Measurements from ENCODE around the gene ID1.

The ID1 gene

GRCh38 chr20:31630187-31630790, 25.2 kb downstream of the ID1 start:
- no peak for TF ChIP-seq ZNF274 (IDR thresholded peaks at IDR 0.05; ENCODE audit: low read depth, low read length)
- no peak for TF ChIP-seq SUZ12 (IDR thresholded peaks at IDR 0.05; ENCODE audit: extremely low read depth, insufficient read depth, insufficient read length)
- TF ChIP-seq YY1 (IDR thresholded peaks at IDR 0.05; ENCODE audit: insufficient read depth, insufficient read length) = no peak
- no peaks in the 10 kb centered on the region for H3K4me1 ChIP-seq (ENCODE audit: insufficient read depth, insufficient read length)
- H3K9me3 ChIP-seq (ENCODE audit: insufficient read depth, low read length) = no peaks in the 10 kb centered on the region
- H3K4me3 ChIP-seq (ENCODE audit: insufficient read length, low read depth) = no peak overlapping the region
- no peaks in the 10 kb centered on the region for H3K27me3 ChIP-seq (ENCODE audit: insufficient read depth, insufficient read length)
- no peak overlapping the region for H3K9ac ChIP-seq (ENCODE audit: insufficient read length, low read depth)
- DNase-seq (ENCODE audit: low read depth, low spot score) = no peak
- no peaks in the 10 kb centered on the region for H3K36me3 ChIP-seq (ENCODE audit: insufficient read depth, insufficient read length, low read length)

- Histone ChIP-seq H3K4me3 (ENCODE audit: insufficient read length, low read depth) (no peak overlapping the region), H3K27me3 (ENCODE audit: insufficient read depth, insufficient read length) (no peaks in the 10 kb centered on the region), H3K9ac (ENCODE audit: insufficient read length, low read depth) (no peak overlapping the region), H3K4me1 (ENCODE audit: insufficient read depth, insufficient read length) (peaks cover 2% of the 10 kb centered on the region), H3K9me3 (ENCODE audit: insufficient read depth, low read length) (no peaks in the 10 kb centered on the region), H3K36me3 (ENCODE audit: insufficient read depth, insufficient read length, low read length) (no peaks in the 10 kb centered on the region)
- TF ChIP-seq SUZ12 (IDR thresholded peaks at IDR 0.05; ENCODE audit: extremely low read depth, insufficient read depth, insufficient read length) = no peak
- no peak for TF ChIP-seq YY1 (IDR thresholded peaks at IDR 0.05; ENCODE audit: insufficient read depth, insufficient read length)
- TF ChIP-seq ZNF274 (IDR thresholded peaks at IDR 0.05; ENCODE audit: low read depth, low read length) = no peak
- DNase-seq (ENCODE audit: low read depth, low spot score) = no peak
Measured at GRCh38 chr20:31632548-31633338, 27.7 kb downstream of the ID1 start.

DNA sequence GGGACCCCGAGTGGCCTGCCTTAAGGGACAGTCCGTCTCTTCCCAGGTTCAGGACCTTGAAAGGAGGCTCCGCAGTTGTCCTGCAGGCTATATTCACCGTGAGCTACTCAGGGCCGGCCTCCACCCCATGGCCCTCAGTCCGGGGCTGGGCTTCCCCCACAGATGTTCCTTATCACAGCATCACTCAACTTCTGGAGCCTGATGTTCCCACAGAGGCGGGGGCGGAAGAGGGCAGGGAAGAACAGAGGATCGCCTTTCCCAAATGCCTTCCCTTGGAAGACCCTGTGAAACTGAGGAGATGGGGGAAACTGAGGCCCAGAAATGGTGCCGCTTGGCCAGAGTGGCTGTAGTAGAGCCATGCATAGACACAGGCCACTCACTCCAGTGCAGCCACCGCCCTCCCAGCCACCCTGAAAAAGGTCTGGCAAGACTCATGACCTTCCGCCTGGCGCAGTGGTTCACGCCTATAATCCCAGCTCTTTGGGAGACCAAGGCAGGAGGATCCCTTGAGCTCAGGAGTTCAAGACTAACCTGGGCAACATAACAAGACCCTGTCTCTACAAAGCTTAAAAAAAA, 28.3 kb downstream of the ID1 start:
- Histone ChIP-seq H3K36me3 (ENCODE audit: insufficient read depth, insufficient read length, low read length) (no peaks in the 10 kb centered on the region), H3K4me3 (ENCODE audit: insufficient read length, low read depth) (no peak overlapping the region), H3K9ac (ENCODE audit: insufficient read length, low read depth) (no peak overlapping the region), H3K27me3 (ENCODE audit: insufficient read depth, insufficient read length) (no peaks in the 10 kb centered on the region), H3K4me1 (ENCODE audit: insufficient read depth, insufficient read length) (peaks cover 2% of the 10 kb centered on the region), H3K9me3 (ENCODE audit: insufficient read depth, low read length) (no peaks in the 10 kb centered on the region)
- TF ChIP-seq SUZ12 (IDR thresholded peaks at IDR 0.05; ENCODE audit: extremely low read depth, insufficient read depth, insufficient read length) = no peak
- TF ChIP-seq ZNF274 (IDR thresholded peaks at IDR 0.05; ENCODE audit: low read depth, low read length) = no peak
- no peak for TF ChIP-seq YY1 (IDR thresholded peaks at IDR 0.05; ENCODE audit: insufficient read depth, insufficient read length)
- no peak for DNase-seq (ENCODE audit: low read depth, low spot score)

- peaks cover 2% of the 10 kb centered on the region for H3K4me1 ChIP-seq (ENCODE audit: insufficient read depth, insufficient read length)
- DNase-seq (ENCODE audit: low read depth, low spot score) = no peak
- no peak within 1 kb of the TSS for H3K4me3 ChIP-seq (ENCODE audit: insufficient read length, low read depth)
- no peaks in the 10 kb centered on the region for H3K36me3 ChIP-seq (ENCODE audit: insufficient read depth, insufficient read length, low read length)
- no peak within 1 kb of the TSS for H3K9ac ChIP-seq (ENCODE audit: insufficient read length, low read depth)
- TF ChIP-seq ZNF274 (IDR thresholded peaks at IDR 0.05; ENCODE audit: low read depth, low read length) (no peak), YY1 (IDR thresholded peaks at IDR 0.05; ENCODE audit: insufficient read depth, insufficient read length) (no peak), SUZ12 (IDR thresholded peaks at IDR 0.05; ENCODE audit: extremely low read depth, insufficient read depth, insufficient read length) (no peak)
- H3K9me3 ChIP-seq (ENCODE audit: insufficient read depth, low read length) = no peaks in the 10 kb centered on the region
- H3K27me3 ChIP-seq (ENCODE audit: insufficient read depth, insufficient read length) = no peaks in the 10 kb centered on the region
Measured at GRCh38 chr20:31637660-31638059, 32.6 kb downstream of the ID1 start, which contains the start of gene COX4I2. Gene COX4I2 (plus strand): TSS chr20:31637912. CDS start chr20:31639018, 1,106 bp downstream.

GRCh38 chr20:31638317-31638716, 33.2 kb downstream of the ID1 start:
- Histone ChIP-seq H3K9ac (ENCODE audit: insufficient read length, low read depth) (no peak overlapping the region), H3K9me3 (ENCODE audit: insufficient read depth, low read length) (no peaks in the 10 kb centered on the region), H3K4me1 (ENCODE audit: insufficient read depth, insufficient read length) (peaks cover 5% of the 10 kb centered on the region), H3K4me3 (ENCODE audit: insufficient read length, low read depth) (no peak overlapping the region), H3K36me3 (ENCODE audit: insufficient read depth, insufficient read length, low read length) (no peaks in the 10 kb centered on the region), H3K27me3 (ENCODE audit: insufficient read depth, insufficient read length) (no peaks in the 10 kb centered on the region)
- no peak for DNase-seq (ENCODE audit: low read depth, low spot score)
- TF ChIP-seq SUZ12 (IDR thresholded peaks at IDR 0.05; ENCODE audit: extremely low read depth, insufficient read depth, insufficient read length) (no peak), YY1 (IDR thresholded peaks at IDR 0.05; ENCODE audit: insufficient read depth, insufficient read length) (no peak), ZNF274 (IDR thresholded peaks at IDR 0.05; ENCODE audit: low read depth, low read length) (no peak)

- no peaks in the 10 kb centered on the region for H3K9me3 ChIP-seq (ENCODE audit: insufficient read depth, low read length)
- peaks cover 6% of the 10 kb centered on the region for H3K4me1 ChIP-seq (ENCODE audit: insufficient read depth, insufficient read length)
- no peaks in the 10 kb centered on the region for H3K36me3 ChIP-seq (ENCODE audit: insufficient read depth, insufficient read length, low read length)
- H3K4me3 ChIP-seq (ENCODE audit: insufficient read length, low read depth) = no peak overlapping the region
- H3K9ac ChIP-seq (ENCODE audit: insufficient read length, low read depth) = no peak overlapping the region
- DNase-seq (ENCODE audit: low read depth, low spot score) = no peak
- TF ChIP-seq ZNF274 (IDR thresholded peaks at IDR 0.05; ENCODE audit: low read depth, low read length) (no peak), YY1 (IDR thresholded peaks at IDR 0.05; ENCODE audit: insufficient read depth, insufficient read length) (no peak), SUZ12 (IDR thresholded peaks at IDR 0.05; ENCODE audit: extremely low read depth, insufficient read depth, insufficient read length) (no peak)
- H3K27me3 ChIP-seq (ENCODE audit: insufficient read depth, insufficient read length) = no peaks in the 10 kb centered on the region
Measured at GRCh38 chr20:31638816-31639215, 33.7 kb downstream of the ID1 start.

GRCh38 chr20:31640259-31640658, 35.2 kb downstream of the ID1 start:
- peaks cover 10% of the 10 kb centered on the region for H3K4me1 ChIP-seq (ENCODE audit: insufficient read depth, insufficient read length)
- DNase-seq (ENCODE audit: low read depth, low spot score) = no peak
- H3K9me3 ChIP-seq (ENCODE audit: insufficient read depth, low read length) = no peaks in the 10 kb centered on the region

More at GRCh38 chr20:31640259-31640658, 35.2 kb downstream of the ID1 start:
- Histone ChIP-seq H3K27me3 (ENCODE audit: insufficient read depth, insufficient read length) (no peaks in the 10 kb centered on the region), H3K4me3 (ENCODE audit: insufficient read length, low read depth) (no peak overlapping the region), H3K36me3 (ENCODE audit: insufficient read depth, insufficient read length, low read length) (no peaks in the 10 kb centered on the region), H3K9ac (ENCODE audit: insufficient read length, low read depth) (no peak overlapping the region)
- TF ChIP-seq ZNF274 (IDR thresholded peaks at IDR 0.05; ENCODE audit: low read depth, low read length) (no peak), SUZ12 (IDR thresholded peaks at IDR 0.05; ENCODE audit: extremely low read depth, insufficient read depth, insufficient read length) (no peak), YY1 (IDR thresholded peaks at IDR 0.05; ENCODE audit: insufficient read depth, insufficient read length) (no peak)
